ENCODE data around the gene ANXA4. TPM values are rescaled to one million over a fixed set of nuclear protein-coding genes. Genes with fewer than 3 reads are reported as not detected.

Gene ANXA4
- total and polyA plus RNA-seq, 2 of the 13 experiments (the other 11 are each of a cell fraction or from before 2014, with no cell fraction given), result 155 to 168 TPM

- TF ChIP-seq PBX2 (CRISPR knock-in tag; IDR thresholded peaks at IDR 0.05), result no peak
- no peak for TF ChIP-seq JUNB (CRISPR knock-in tag; IDR thresholded peaks at IDR 0.05; ENCODE audit: borderline replicate concordance)
- no peak for TF ChIP-seq CTCF (CRISPR knock-in tag; IDR thresholded peaks at IDR 0.05)
- TF ChIP-seq, protein P1, sequence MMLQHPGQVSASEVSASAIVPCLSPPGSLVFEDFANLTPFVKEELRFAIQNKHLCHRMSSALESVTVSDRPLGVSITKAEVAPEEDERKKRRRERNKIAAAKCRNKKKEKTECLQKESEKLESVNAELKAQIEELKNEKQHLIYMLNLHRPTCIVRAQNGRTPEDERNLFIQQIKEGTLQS (CRISPR knock-in tag; IDR thresholded peaks at IDR 0.05), result no peak
- no peak for TF ChIP-seq ZNF678 (CRISPR knock-in tag; IDR thresholded peaks at IDR 0.05)
- TF ChIP-seq, protein P2, sequence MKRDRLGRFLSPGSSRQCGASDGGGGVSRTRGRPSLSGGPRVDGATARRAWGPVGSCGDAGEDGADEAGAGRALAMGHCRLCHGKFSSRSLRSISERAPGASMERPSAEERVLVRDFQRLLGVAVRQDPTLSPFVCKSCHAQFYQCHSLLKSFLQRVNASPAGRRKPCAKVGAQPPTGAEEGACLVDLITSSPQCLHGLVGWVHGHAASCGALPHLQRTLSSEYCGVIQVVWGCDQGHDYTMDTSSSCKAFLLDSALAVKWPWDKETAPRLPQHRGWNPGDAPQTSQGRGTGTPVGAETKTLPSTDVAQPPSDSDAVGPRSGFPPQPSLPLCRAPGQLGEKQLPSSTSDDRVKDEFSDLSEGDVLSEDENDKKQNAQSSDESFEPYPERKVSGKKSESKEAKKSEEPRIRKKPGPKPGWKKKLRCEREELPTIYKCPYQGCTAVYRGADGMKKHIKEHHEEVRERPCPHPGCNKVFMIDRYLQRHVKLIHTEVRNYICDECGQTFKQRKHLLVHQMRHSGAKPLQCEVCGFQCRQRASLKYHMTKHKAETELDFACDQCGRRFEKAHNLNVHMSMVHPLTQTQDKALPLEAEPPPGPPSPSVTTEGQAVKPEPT (CRISPR knock-in tag; IDR thresholded peaks at IDR 0.05; ENCODE audit: low read depth), result no peak
- TF ChIP-seq ELF1 (CRISPR knock-in tag; IDR thresholded peaks at IDR 0.05), result no peak
- TF ChIP-seq ZNF317 (CRISPR knock-in tag; IDR thresholded peaks at IDR 0.05), result 0 out of 2 replicates have a peak, but pooled peaks have one; percentile 16
- no peak for TF ChIP-seq ZNF296 (CRISPR knock-in tag; conservative IDR thresholded peaks at IDR 0.05)
- no peak for TF ChIP-seq RARA (CRISPR knock-in tag; IDR thresholded peaks at IDR 0.05)
- no peak for TF ChIP-seq GABPA (IDR thresholded peaks at IDR 0.05; ENCODE audit: low read depth, low read length)
- TF ChIP-seq GABPA (CRISPR knock-in tag; IDR thresholded peaks at IDR 0.05; ENCODE audit: low read depth), result peak; percentile 41; the same call in 1 of the 2 replicates
- no peak for TF ChIP-seq ZFP1 (CRISPR knock-in tag; IDR thresholded peaks at IDR 0.05)
- TF ChIP-seq ZNF644 (CRISPR knock-in tag; IDR thresholded peaks at IDR 0.05; ENCODE audit: low read depth), result no peak
- no peak for TF ChIP-seq EZH2 (conservative IDR thresholded peaks at IDR 0.05; ENCODE audit: low read depth, low read length)
- TF ChIP-seq FUBP1 (CRISPR knock-in tag; IDR thresholded peaks at IDR 0.05; ENCODE audit: borderline replicate concordance), result no peak
- TF ChIP-seq, protein P3, sequence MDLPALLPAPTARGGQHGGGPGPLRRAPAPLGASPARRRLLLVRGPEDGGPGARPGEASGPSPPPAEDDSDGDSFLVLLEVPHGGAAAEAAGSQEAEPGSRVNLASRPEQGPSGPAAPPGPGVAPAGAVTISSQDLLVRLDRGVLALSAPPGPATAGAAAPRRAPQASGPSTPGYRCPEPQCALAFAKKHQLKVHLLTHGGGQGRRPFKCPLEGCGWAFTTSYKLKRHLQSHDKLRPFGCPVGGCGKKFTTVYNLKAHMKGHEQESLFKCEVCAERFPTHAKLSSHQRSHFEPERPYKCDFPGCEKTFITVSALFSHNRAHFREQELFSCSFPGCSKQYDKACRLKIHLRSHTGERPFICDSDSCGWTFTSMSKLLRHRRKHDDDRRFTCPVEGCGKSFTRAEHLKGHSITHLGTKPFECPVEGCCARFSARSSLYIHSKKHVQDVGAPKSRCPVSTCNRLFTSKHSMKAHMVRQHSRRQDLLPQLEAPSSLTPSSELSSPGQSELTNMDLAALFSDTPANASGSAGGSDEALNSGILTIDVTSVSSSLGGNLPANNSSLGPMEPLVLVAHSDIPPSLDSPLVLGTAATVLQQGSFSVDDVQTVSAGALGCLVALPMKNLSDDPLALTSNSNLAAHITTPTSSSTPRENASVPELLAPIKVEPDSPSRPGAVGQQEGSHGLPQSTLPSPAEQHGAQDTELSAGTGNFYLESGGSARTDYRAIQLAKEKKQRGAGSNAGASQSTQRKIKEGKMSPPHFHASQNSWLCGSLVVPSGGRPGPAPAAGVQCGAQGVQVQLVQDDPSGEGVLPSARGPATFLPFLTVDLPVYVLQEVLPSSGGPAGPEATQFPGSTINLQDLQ (CRISPR knock-in tag; IDR thresholded peaks at IDR 0.05), result no peak; the same call in 1 of the 2 replicates
Measured at GRCh38 chr2:69830045-69830905, 88.3 kb downstream of the ANXA4 start (continued).

Data from HepG2 (cell line).